Non-pigmented ciliary epithelial cell (primary cell): ENCODE results near the gene CD47.

Experiments
- DNase-seq: peaks from one replicate; pipeline ENCODE4 v3.0.0-alpha.2; 2010; ENCODE audit warnings: low read depth

Gene CD47

GRCh38 chr3:108091498-108092250, 843 bp upstream of the CD47 start:
- DNase-seq, result no peak

DNA sequence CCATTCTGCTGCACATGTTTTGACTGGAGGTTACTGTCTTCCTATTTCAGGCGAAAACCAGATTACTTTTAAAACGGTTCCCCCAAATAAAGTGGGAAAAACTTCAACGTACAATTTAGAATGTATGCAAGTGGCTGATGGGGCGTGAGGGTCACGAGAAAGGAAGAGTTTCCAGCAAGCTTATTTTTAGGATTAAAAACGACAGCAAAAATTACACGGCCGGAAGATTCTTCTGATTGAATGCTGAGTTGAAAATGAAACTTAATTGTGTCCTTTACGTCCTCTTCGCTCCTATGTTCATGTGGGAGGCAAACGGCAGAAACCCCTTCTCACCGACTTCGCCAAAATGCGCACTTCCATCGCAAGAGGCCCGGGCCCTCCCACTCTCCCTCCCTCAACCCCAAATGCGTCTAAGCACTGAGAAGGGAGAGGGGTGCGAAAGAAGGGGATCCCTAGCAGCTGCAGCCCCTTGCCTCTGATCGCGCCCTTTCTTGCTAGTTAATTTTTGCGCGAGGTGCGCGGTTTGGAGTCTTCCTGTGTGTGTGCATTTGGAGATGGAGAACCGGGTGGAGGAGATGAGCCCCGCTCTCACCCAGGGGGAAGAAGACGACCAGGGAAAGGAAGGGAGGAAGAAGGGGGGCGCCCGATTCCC, 656 bp downstream of the CD47 start:
- no peak for DNase-seq

DNA sequence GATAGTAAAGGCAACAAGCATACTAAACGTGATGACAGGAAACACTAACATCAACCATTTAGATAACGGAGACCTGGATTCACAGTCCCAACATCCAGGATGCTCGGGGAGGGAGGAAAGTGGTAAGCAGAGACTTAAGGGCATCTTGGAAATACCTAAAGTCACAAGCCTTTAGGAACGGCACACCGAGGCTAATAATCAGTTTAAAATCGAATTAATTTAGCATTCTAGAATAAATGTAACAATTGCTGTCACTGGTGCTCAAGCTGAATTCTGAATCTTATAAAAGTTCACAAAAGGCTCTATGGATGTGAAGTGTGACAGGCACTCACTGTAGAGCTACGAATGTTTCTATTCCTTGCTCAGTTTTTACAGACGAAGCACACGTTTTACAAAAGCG, 1.3 kb downstream of the CD47 start:
- DNase-seq, result no peak

DNA sequence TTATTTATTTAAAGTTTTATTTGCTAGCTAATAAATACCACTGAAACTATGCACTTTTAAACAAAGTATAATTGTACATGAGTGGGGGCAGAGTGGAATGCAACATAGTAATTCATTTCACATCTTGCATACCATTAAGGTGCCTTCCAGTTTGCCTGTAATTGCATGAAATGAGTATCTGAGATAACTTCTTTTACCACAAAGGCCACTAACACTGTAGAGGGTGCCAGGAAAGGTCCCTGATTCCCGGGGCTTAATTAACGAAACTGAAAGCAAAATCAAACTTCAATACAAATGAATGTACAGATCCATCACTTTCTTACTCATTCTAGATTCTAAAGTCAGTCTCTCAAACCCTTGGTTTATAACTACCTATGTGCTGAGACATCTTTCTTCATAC, 2.1 kb downstream of the CD47 start:
- no peak for DNase-seq

DNA sequence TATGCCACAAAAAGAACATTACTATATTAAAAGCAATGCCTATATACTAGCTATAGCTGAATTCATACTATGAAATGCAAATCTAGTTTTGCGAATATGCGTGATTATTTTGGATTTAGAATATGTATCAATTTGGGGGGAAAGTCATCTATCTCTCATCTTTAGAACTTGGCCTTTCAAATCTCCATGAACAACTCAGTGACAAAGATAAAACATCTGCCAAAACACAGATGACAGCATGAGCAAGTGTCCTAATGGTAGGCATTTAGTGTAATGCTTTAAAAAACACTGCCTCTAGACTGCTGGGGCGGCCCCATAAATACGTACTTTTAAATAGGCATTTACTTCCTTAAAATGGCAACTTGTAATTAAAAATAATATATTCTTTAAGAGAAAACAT, 2.7 kb downstream of the CD47 start:
- no peak for DNase-seq

GRCh38 chr3:108086653-108087052, 4.2 kb downstream of the CD47 start:
- no peak for DNase-seq

DNA sequence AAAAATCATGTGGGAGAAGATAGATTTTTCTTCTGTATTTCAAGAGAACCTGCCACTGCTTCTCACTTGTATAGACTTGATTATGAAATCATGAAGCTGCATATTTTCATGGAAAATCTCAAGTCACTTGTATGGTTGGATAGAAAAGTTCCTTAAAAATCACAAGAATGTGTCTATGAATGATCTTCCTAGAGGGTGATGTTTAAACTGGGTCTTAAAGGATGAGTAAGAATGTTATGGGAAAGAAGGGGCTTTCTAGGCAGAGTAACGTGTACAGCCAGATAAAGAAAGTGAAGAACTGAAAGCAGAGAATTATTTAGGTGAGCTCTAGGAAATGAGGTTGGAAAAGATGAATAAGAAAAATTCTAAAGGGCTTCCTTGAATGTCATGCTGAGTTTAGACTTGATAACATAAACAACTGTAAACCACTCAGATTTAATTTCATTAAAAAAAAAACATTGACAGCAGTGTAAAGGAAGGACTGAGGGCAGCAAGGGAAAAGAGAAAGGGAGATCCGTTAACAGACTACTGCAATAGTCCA, 5.0 kb downstream of the CD47 start:
- no peak for DNase-seq

DNA sequence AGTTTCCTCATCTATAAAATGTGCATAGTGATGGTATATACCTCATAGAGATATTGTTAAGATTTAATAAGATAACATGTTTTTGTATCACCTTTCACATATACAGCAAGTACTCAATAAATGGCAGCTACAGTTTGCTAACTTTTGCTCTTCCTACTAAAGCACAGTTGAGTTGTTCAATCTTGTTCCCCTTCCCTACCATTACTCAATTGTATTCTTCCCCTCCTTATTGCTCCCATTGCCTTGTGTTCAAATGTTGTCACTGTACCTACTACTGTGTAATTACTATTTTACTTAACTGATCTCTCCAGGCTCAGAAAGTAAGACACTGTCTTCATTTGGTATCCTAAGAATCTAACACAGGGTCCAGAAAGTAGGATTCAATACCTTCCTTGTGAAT, 5.5 kb downstream of the CD47 start:
- DNase-seq, result no peak

DNA sequence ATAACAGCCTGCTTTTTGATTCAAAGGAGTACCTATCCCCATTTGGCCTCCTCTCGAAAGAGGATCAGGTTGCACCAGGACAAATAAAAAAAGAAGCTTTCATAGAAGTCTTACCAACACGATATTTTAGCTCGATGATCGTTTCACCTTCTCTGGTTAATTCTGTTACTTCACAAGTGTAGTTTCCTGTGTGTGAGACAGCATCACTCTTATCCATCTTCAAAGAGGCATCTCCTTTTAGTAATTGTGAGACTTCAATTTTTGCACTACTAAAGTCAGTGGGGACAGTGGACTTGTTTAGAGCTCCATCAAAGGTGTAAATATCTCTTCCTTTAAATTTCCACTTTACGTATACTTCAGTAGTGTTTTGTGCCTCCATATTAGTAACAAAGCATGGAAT, 11.0 kb downstream of the CD47 start:
- DNase-seq, result no peak

DNA sequence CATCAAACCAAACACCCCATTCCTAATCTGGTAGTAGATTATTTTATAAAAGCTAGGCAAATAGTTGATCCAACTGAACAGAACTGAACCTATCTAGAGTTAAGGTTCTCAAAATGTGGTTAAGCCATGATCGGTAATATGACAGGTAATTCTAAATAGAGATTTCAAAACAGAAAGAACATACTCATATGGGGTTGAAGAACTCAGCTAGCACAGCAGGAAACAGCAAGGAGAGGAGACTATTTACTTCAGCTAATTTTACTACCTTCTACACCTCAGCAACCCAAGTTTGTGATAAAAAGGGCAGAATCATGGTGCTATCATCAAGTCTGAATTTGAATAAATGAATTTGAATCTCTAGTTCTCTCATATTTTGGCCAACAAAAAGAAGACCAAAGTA, 11.8 kb downstream of the CD47 start:
- no peak for DNase-seq

DNA sequence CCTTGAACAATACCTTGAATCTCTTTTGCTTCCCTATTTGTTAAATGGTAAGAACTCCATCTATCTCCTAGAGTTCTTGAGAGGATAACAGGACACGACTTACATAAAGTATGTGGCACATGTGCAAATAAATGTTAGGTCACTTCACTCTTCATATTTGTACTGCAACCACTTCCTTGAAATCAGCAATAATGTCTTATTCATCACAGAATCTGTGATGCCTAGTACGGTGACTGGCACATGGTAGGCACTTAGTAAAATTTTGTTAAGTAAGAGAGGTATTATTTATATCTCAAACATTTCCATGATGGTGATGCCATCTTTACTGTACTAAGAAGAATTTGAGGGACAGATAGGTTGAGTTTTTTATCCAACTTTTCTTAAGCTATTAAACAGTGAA, 14.3 kb downstream of the CD47 start:
- no peak for DNase-seq

GRCh38 chr3:108073764-108074431, 16.9 kb downstream of the CD47 start:
- DNase-seq, result no peak

DNA sequence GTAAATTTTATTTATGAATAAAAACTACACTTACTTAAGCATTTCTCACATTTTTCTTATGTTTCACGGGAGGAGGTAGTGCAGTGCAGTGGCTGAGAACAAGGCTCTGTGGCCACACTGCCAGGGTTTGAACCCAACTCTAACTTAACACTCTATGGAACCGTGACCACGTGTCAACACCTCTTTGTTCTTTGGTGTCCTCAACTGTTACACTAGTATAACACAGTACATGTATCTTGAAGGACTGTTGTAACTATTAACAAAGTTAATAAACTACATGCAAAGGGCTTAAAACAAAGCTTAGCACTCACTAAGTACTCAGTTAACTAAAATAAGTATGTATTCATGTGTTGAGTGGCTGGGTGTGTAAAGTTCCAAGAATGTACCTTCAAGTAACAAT, 19.5 kb downstream of the CD47 start:
- DNase-seq, result no peak

GRCh38 chr3:108070356-108070755, 20.5 kb downstream of the CD47 start:
- DNase-seq, result no peak

DNA sequence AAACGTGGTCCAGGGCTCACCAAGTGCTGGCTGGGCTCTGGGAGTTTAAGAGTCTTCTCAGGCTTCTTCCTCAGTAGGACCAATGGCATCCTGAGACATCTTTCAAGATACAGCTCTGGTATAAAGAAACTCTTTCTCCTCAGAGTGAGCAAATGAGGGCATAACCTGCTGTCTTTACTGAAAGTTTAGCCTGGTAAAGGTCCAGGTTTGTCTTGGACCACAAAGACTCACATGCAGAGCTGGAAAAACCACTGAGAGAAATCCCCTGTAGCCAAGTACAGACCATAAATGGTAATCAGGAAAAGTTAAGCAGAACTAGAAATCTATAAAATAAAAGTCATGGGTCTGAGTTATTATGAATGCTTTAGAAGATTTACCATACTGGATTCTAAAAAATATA, 23.1 kb downstream of the CD47 start:
- DNase-seq, result no peak

- DNase-seq, result no peak
Measured at GRCh38 chr3:108065096-108065495, 25.7 kb downstream of the CD47 start.

DNA sequence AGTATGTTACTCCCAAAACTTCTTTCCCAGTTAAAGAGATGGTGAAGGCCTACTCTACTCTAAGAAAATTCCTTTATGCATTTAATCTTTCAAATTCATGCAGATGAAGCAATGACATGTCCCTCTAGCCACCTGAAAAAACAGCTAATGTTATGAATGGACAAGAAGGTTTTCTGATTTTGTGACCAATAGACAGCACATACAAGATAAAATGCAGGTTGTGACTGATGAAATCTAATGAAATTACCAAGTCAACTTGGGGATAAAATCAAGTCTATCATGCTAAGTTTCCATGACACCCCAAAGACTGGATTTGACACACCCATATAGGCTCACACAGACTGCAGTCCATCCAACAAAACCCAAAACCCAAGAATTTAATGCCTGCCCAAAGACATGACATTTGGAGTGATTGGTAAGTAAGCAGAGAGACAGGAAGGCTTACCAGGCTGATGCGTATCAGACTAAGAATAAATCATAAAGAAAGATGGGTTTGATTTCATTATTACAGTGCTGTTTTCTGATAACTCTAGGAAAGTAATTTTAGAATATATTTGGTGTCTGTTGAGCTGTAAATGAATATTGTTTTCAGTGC, 26.4 kb downstream of the CD47 start:
- DNase-seq, result no peak

GRCh38 chr3:108062051-108062450, 28.8 kb downstream of the CD47 start:
- DNase-seq, result no peak

DNA sequence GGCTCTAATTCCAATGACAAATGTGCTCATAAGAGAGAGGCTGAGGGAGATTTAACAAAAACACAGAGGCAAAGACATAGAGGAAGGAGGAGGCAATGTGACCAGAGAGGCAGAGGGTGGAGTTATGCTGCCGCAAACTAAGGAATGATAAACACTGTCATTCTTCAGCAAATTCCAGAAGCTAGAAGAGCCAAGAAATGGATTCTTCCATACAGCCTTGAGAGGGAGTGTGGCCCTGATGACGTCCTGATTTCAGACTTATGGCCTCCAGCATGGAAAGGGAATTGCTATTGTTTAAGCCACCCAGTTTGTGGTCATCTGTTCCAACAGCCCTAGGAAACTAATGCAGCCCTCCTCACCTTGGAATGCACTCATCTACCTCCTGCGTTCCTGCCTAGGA, 30.5 kb downstream of the CD47 start:
- no peak for DNase-seq

- no peak for DNase-seq
Measured at GRCh38 chr3:108055931-108056330, 34.9 kb downstream of the CD47 start.

DNA sequence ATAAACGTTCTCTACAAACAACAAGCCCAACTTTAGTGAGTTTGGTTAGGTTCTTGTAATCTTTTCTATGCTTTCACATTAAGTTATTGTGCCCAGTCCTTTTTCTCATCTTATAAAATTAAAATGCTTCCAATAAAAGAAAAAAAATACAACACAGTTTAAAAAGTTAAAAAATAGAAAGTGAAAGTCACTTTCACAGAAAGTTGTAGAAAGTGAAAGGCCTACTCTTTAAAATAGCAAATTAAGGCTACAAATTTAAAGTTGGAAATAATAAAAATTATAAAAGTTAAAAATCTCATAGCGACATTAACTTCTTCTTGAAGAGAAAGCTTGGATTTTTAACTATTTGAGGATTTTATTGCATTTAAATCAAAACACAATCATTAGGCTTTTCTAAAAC, 35.9 kb downstream of the CD47 start:
- no peak for DNase-seq

DNA sequence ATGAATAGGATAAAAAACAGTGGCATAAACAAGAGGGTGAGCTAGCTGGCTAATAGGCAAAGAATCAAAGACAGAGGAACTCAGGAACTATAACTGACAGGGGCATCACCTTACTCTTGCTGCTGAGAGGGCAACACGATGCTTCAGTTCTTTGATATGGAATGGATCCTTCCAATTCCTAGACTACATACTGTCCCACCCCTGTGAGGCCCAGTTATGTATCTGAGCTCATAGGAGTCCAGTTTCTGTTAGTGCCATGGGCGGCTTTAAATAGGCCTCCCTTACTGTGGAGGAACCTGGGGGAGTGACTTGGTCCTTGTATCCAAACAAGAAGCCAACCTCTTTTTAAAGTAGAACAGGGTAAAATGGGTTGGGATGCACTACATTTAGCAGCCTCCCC, 37.3 kb downstream of the CD47 start:
- no peak for DNase-seq

DNA sequence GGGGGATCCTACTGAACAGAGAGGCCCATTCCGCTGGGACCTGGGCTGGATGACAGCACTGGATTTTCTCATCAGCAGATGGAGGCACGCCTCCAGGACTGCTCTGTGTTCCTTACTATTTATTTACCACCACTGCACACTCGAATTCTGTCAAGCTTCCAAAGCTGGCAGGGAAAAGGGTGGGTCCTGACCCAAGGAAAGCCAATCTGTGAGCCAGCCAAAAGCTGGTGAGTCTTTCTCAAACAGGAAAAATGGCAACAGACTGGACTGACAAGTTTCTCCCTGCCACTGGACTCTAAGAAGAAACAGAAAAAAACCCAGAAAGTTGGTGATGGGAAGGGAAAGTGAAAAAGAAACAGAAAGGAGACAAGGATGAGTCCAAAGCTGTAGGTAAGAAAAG, 37.8 kb downstream of the CD47 start:
- no peak for DNase-seq
